Mesenchymal stem cell (in vitro differentiated cells and primary cell): ENCODE measurements around the gene ETV6.

Source experiments
- DNase-seq: peaks from one replicate; pipeline ENCODE4 v3.0.0-alpha.2; 2013
- H2AFZ ChIP-seq: one replicate; pipeline ENCODE4 v1.6.1; 2013; ENCODE audit warnings: low read depth, mild to moderate bottlenecking, control low read depth, inconsistent platforms, low read length, moderate library complexity
- H2AK5ac ChIP-seq: 2 replicates; pipeline ENCODE4 v1.6.1; 2013; ENCODE audit warnings: low read length, moderate library complexity, mild to moderate bottlenecking, inconsistent platforms; ENCODE audit not compliant: severe bottlenecking
- H2BK120ac ChIP-seq: one replicate; pipeline ENCODE4 v1.6.1; 2013; ENCODE audit warnings: low read depth, mild to moderate bottlenecking, inconsistent platforms, low read length, moderate library complexity
- H2BK12ac ChIP-seq, 2 experiments: one replicate each; pipeline ENCODE4 v1.6.1; 2013; ENCODE audit warnings: inconsistent platforms in 2 of 2, low read length in 2 of 2, mild to moderate bottlenecking in 2 of 2, moderate library complexity in 2 of 2, control low read depth in 1 of 2
- H2BK15ac ChIP-seq: one replicate; pipeline ENCODE4 v1.6.1; 2013; ENCODE audit warnings: mild to moderate bottlenecking, low read depth, inconsistent platforms; ENCODE audit not compliant: poor library complexity, severe bottlenecking
- H2BK5ac ChIP-seq: 2 replicates; pipeline ENCODE4 v1.6.1; 2013; ENCODE audit warnings: low read depth, mild to moderate bottlenecking, low read length, control low read depth, inconsistent platforms; ENCODE audit not compliant: poor library complexity, severe bottlenecking
- H3K14ac ChIP-seq, 2 experiments: one replicate each; pipeline ENCODE4 v1.6.1; 2013; ENCODE audit warnings: inconsistent platforms in 2 of 2, low read length in 2 of 2, control low read depth in 1 of 2, mild to moderate bottlenecking in 1 of 2, moderate library complexity in 1 of 2
- H3K18ac ChIP-seq, 2 experiments: one replicate each; pipeline ENCODE4 v1.6.1; 2013; ENCODE audit warnings: inconsistent platforms in 2 of 2, low read length in 2 of 2, control low read depth in 1 of 2, low read depth in 1 of 2, mild to moderate bottlenecking in 1 of 2
- H3K23ac ChIP-seq, 2 experiments: one replicate each; pipeline ENCODE4 v1.6.1; 2013; ENCODE audit warnings: inconsistent platforms in 2 of 2, low read length in 2 of 2, mild to moderate bottlenecking in 2 of 2, moderate library complexity in 2 of 2, control low read depth in 1 of 2
- H3K27ac ChIP-seq: 2 replicates; pipeline ENCODE4 v1.5.1; 2013; ENCODE audit warnings: mild to moderate bottlenecking, moderate library complexity, low read length, control low read depth, inconsistent platforms; ENCODE audit not compliant: poor library complexity, severe bottlenecking
- H3K27me3 ChIP-seq, 2 experiments: 2 replicates each; pipeline versions ENCODE4 v1.6.1 to v1.7.0; 2013; ENCODE audit warnings: low read length in 2 of 2, mild to moderate bottlenecking in 2 of 2, moderate library complexity in 2 of 2, control low read depth in 1 of 2, inconsistent platforms in 1 of 2; ENCODE audit not compliant: control insufficient read depth in 1 of 2, insufficient read depth in 1 of 2
- H3K36me3 ChIP-seq, 2 experiments: 2 replicates each; pipeline versions ENCODE4 v1.6.1 to v1.7.0; 2013; ENCODE audit warnings: low read length in 2 of 2, control low read depth in 1 of 2, inconsistent platforms in 1 of 2, low read depth in 1 of 2, mild to moderate bottlenecking in 1 of 2; ENCODE audit not compliant: insufficient read depth in 2 of 2, control insufficient read depth in 1 of 2
- H3K4ac ChIP-seq, 2 experiments: one replicate each; pipeline ENCODE4 v1.6.1; 2013; ENCODE audit warnings: inconsistent platforms in 2 of 2, low read length in 2 of 2, mild to moderate bottlenecking in 2 of 2, moderate library complexity in 2 of 2, control low read depth in 1 of 2, low read depth in 1 of 2
- H3K4me1 ChIP-seq: 2 replicates; pipeline ENCODE4 v1.6.1; 2013; ENCODE audit warnings: low read depth, low read length, control low read depth; ENCODE audit not compliant: control insufficient read depth, insufficient read depth
- H3K4me2 ChIP-seq: 2 replicates; pipeline ENCODE4 v1.6.1; 2013; ENCODE audit warnings: low read length, mild to moderate bottlenecking, inconsistent platforms; ENCODE audit not compliant: poor library complexity, severe bottlenecking
- H3K4me3 ChIP-seq, 2 experiments: 2 replicates each; pipeline versions ENCODE4 v1.5.1 to v1.7.0; 2013; ENCODE audit warnings: low read length in 2 of 2, mild to moderate bottlenecking in 2 of 2, control low read depth in 1 of 2, low read depth in 1 of 2; ENCODE audit not compliant: insufficient read depth in 1 of 2
- H3K79me1 ChIP-seq: replicated peaks from 2 replicates; pipeline ENCODE4 v1.6.1; 2013; ENCODE audit warnings: mild to moderate bottlenecking, control low read depth, low read length, inconsistent platforms; ENCODE audit not compliant: poor library complexity, severe bottlenecking
- H3K9ac ChIP-seq: 2 replicates; pipeline ENCODE4 v1.7.0; 2013; ENCODE audit warnings: mild to moderate bottlenecking, low read length, moderate library complexity
- H3K9me3 ChIP-seq: 2 replicates; pipeline ENCODE4 v1.7.0; 2013; ENCODE audit warnings: mild to moderate bottlenecking, low read length; ENCODE audit not compliant: control insufficient read depth
- H4K8ac ChIP-seq: one replicate; pipeline ENCODE4 v1.6.1; 2013; ENCODE audit warnings: inconsistent platforms, mild to moderate bottlenecking, low read length, moderate library complexity
- H4K91ac ChIP-seq: one replicate; pipeline ENCODE4 v1.6.1; 2013; ENCODE audit warnings: mild to moderate bottlenecking, low read length, inconsistent platforms
- WGBS: methylation state at CpG from one replicate; pipeline ENCODE4 v1.1.7; 2013; ENCODE audit warnings: mixed read lengths; 5-methylcytosine and 5-hydroxymethylcytosine counted together

Gene ETV6

GRCh38 chr12:11723993-11724392, 74.5 kb downstream of the ETV6 start:
- Histone ChIP-seq H2BK5ac (no peak overlapping the region), H3K4ac (peak overlapping the region in 1 of 2 experiments; percentile 47), H3K4me3 (no peak overlapping the region), H3K36me3 (peaks cover 0 to 2% of the 10 kb centered on the region in 2 experiments), H2BK15ac (no peak overlapping the region), H3K14ac (no peak overlapping the region), H3K23ac (no peak overlapping the region), H3K4me2 (no peak overlapping the region), H3K9ac (no peak overlapping the region), H3K79me1 (peaks cover 21% of the 10 kb centered on the region), H2BK12ac (peak overlapping the region in 1 of 2 experiments; percentile 18), H4K91ac (peak overlapping the region; percentile 78), H3K4me1 (peaks cover 24% of the 10 kb centered on the region), H2AFZ (no peak overlapping the region), H3K27ac (no peak overlapping the region), H3K27me3 (no peaks in the 10 kb centered on the region), H3K9me3 (no peaks in the 10 kb centered on the region), H4K8ac (no peak overlapping the region), H2AK5ac (no peak overlapping the region), H2BK120ac (peak overlapping the region; percentile 9), H3K18ac (no peak overlapping the region)
- no peak for DNase-seq
- 95% methylated on average over 6 of the region's 6 CpGs for WGBS

GRCh38 chr12:11724888-11725311, 75.4 kb downstream of the ETV6 start:
- Histone ChIP-seq H2BK5ac (no peak overlapping the region), H2BK15ac (no peak overlapping the region), H3K27me3 (no peaks in the 10 kb centered on the region), H3K4me2 (no peak overlapping the region), H3K4ac (no peak overlapping the region), H2BK12ac (peak overlapping the region in 1 of 2 experiments; percentile 64), H4K8ac (no peak overlapping the region), H4K91ac (no peak overlapping the region), H2AK5ac (no peak overlapping the region), H3K14ac (no peak overlapping the region), H3K18ac (no peak overlapping the region), H2AFZ (no peak overlapping the region), H3K9me3 (no peaks in the 10 kb centered on the region), H3K4me3 (peak overlapping the region in 1 of 2 experiments; percentile 44), H2BK120ac (no peak overlapping the region), H3K9ac (peak overlapping the region; percentile 17), H3K4me1 (peaks cover 18% of the 10 kb centered on the region), H3K79me1 (peaks cover 23% of the 10 kb centered on the region), H3K23ac (no peak overlapping the region), H3K27ac (no peak overlapping the region), H3K36me3 (peaks cover 0 to 2% of the 10 kb centered on the region in 2 experiments)
- peak; percentile 52 for DNase-seq
- WGBS = 62% methylated on average over 7 of the region's 7 CpGs

- 98% methylated on average over 8 of the region's 8 CpGs for WGBS
- Histone ChIP-seq H3K4ac (no peak overlapping the region), H2AFZ (no peak overlapping the region), H3K14ac (no peak overlapping the region), H3K36me3 (peaks cover 0 to 7% of the 10 kb centered on the region in 2 experiments), H3K9me3 (no peaks in the 10 kb centered on the region), H4K91ac (peak overlapping the region; percentile 70), H3K27ac (no peak overlapping the region), H4K8ac (no peak overlapping the region), H3K18ac (peak overlapping the region in 1 of 2 experiments; percentile 55), H2BK12ac (peak overlapping the region in 1 of 2 experiments; percentile 61), H3K27me3 (no peaks in the 10 kb centered on the region), H2BK5ac (no peak overlapping the region), H2AK5ac (peak overlapping the region; percentile 67), H3K4me3 (no peak overlapping the region), H3K9ac (no peak overlapping the region), H2BK15ac (no peak overlapping the region), H3K23ac (no peak overlapping the region), H3K4me1 (peaks cover 21% of the 10 kb centered on the region), H3K4me2 (no peak overlapping the region), H3K79me1 (peaks cover 29% of the 10 kb centered on the region), H2BK120ac (no peak overlapping the region)
- no peak for DNase-seq
Measured at GRCh38 chr12:11725686-11726085, 76.2 kb downstream of the ETV6 start.

GRCh38 chr12:11726659-11727058, 77.2 kb downstream of the ETV6 start:
- Histone ChIP-seq H2BK12ac (peak overlapping the region in 1 of 2 experiments; percentile 82), H2BK120ac (no peak overlapping the region), H3K9me3 (no peaks in the 10 kb centered on the region), H3K27me3 (no peaks in the 10 kb centered on the region), H2BK15ac (no peak overlapping the region), H3K27ac (no peak overlapping the region), H4K8ac (no peak overlapping the region), H3K14ac (no peak overlapping the region), H3K4me2 (no peak overlapping the region), H2BK5ac (no peak overlapping the region), H3K4me1 (peaks cover 23% of the 10 kb centered on the region), H3K79me1 (peaks cover 32% of the 10 kb centered on the region), H3K36me3 (peaks cover 0 to 7% of the 10 kb centered on the region in 2 experiments), H3K4me3 (no peak overlapping the region), H2AFZ (no peak overlapping the region), H3K9ac (no peak overlapping the region), H2AK5ac (peak overlapping the region; percentile 51), H3K23ac (no peak overlapping the region), H3K4ac (no peak overlapping the region), H4K91ac (no peak overlapping the region), H3K18ac (peak overlapping the region in 1 of 2 experiments; percentile 42)
- WGBS = 94% methylated on average over 3 of the region's 3 CpGs
- no peak for DNase-seq
